Measurements from ENCODE around the gene TSPAN9. TPM values are rescaled to one million over a fixed set of nuclear protein-coding genes. Genes with fewer than 3 reads are reported as not detected.

TSPAN9 gene
- total RNA-seq, 2 experiments from 2014 or later: 0.15 TPM; not detected in 1

GRCh38 chr12:3217683-3218079 is 140.5 kb downstream of the TSPAN9 start:
- CTCF ChIA-PET: interaction anchor here (1.2 kb wide), 1 partner anchor 9 kb away, joined by 3 read pairs; no protein-coding TSS in a partner anchor
- H3K36me3 Mint-ChIP-seq (ENCODE audit: low read depth): no peaks in the 10 kb centered on the region
- no peaks in the 10 kb centered on the region for H3K27me3 Mint-ChIP-seq
- H3K27ac Mint-ChIP-seq: no peak overlapping the region
- no peaks in the 10 kb centered on the region for H3K9me3 Mint-ChIP-seq
- POLR2A ChIA-PET: no interaction called here
- no peaks in the 10 kb centered on the region for H3K4me1 Mint-ChIP-seq
- no peak overlapping the region for H3K4me3 Mint-ChIP-seq
- DNase-seq: no peak

DNA sequence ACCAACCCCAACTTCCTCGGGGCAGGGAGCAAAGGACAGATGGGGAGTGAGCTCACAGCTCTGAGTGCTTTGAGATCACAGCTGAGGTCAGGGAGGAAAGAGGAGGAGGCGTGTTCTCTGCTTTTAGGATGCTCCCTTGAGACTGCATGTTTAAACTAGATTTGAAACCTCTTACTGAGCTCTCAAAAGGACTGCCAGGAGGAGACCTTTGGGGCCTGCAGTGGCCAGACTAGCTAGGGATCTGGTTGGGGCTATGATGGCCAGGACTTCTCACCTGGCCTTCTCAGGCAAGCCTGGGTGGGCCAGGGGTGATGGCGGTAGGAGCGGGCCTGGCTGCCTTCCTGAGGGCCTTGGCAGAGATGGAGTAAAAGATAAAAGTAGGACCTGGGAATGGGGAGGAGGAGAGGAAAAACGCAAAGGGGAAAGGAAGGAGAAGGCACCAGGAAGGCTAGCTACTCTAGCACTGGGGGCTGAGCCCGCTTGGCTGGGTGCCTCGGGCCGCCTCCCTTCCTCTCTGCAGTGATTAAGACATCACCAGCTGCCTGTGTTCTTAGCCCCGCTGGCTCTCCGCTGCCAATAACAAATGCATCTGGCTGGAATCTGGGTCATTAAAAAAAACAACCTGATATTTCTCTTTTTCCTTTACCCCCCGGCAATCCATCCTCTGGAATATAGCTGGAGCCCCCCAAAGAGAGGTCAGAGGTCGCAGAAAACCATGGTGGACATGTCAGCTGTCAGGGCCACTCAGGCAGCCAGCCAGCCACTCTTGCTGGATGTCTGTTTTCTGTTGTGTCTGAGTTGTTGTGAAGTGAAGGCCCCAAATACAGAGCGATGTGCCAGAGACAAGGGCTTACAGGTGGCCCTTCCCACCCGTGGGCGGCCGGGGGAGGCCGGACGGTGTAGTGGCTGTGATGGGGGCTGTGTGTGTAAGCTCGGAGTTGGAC is 141.3 kb downstream of the TSPAN9 start:
- H3K36me3 Mint-ChIP-seq (ENCODE audit: low read depth): no peaks in the 10 kb centered on the region
- H3K27ac Mint-ChIP-seq: no peak overlapping the region
- no peaks in the 10 kb centered on the region for H3K27me3 Mint-ChIP-seq
- no peaks in the 10 kb centered on the region for H3K9me3 Mint-ChIP-seq
- H3K4me3 Mint-ChIP-seq: no peak overlapping the region
- ChIA-PET CTCF (no interaction called here), POLR2A (no interaction called here)
- H3K4me1 Mint-ChIP-seq: no peaks in the 10 kb centered on the region
- DNase-seq: no peak

DNA sequence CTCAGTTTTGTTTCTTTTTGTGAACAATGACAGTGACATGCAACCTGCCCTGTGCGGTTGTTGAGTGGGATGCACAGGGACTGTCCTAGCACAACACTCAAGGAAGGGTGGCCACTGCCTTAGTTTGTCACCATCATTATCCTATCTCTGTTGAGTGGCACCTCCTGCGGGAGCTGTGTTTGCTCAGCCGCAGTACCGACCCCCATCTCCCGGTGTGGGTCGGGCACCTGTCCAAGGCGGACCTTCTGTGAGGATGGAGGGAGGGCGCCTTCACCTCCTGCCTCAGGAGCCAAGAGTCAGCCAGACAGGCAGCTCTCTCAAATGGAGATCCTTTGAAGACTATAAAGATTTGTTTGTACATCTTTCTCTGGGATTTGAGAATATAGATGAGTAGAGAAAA is 142.1 kb downstream of the TSPAN9 start:
- CTCF ChIA-PET: no interaction called here
- H3K9me3 Mint-ChIP-seq: no peaks in the 10 kb centered on the region
- H3K4me3 Mint-ChIP-seq: no peak overlapping the region
- H3K27me3 Mint-ChIP-seq: no peaks in the 10 kb centered on the region
- H3K27ac Mint-ChIP-seq: no peak overlapping the region
- no peak for DNase-seq
- POLR2A ChIA-PET: no interaction called here
- H3K4me1 Mint-ChIP-seq: no peaks in the 10 kb centered on the region
- no peaks in the 10 kb centered on the region for H3K36me3 Mint-ChIP-seq (ENCODE audit: low read depth)

DNA sequence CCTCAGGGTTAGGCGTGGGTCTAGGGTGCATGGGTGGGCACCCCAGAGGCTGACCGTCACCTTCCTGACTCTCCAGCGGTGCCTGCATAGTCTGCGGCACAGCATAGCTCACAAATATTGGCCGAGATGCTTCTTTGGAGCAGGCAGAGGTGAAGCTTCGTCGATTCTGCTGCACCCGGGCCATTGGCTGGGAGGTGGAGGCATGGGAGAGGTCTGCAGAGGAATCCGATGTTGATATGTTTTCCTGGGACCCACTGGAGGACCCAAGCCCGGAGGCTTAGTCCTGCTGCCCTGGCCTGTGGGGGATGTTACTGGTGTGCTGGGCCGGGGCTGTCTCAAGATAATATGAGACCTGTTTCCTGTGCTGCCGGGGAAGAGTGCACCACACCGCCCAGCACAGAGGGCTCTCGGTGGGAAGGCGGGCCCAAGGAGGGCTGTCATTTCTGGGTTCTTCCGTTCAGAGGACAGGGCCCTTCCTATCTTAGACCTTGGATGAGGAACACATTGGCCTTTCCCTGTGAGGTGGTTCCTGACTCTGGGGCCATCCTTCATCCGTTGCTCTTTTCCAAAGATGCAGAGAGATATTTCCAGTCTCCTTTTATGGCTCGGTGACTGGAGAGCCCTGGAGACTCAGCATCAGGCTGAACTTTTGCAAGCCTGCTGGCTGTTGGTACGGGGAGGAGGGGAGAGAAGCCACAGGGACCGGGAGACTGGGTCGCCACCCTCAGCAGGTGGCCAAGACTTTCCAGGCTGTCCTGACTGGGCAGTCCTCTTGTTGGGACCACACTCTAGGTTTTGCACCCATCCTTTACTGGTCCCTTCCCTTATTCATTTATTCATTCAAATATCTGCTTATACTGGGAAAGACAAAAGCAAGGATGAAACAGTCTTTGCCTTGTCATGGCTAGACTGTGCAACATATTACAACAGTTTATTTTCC is 143.5 kb downstream of the TSPAN9 start:
- no peak for DNase-seq

DNA sequence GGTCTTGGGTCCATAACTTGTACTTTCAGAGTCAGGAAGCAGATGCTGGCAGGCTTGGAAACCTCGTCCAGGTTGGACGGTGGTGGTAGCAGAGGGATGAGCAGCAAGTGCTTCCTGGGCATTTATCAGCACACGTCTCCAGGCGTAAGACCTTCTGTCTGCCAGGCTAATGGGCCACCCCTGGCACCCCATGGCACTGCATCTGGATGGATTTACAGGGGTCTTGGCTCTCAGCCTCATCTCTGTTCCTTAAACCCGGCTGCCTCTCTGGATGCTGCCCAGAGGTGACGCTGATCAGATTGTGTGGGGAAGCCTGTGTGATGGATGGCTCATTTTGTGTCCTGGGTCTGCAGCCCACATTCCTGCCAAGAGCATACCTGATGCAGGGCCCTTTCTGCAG is 145.1 kb downstream of the TSPAN9 start:
- Mint-ChIP-seq H3K36me3 (ENCODE audit: low read depth) (no peaks in the 10 kb centered on the region), H3K27me3 (no peaks in the 10 kb centered on the region), H3K4me3 (no peak overlapping the region), H3K27ac (no peak overlapping the region), H3K4me1 (no peaks in the 10 kb centered on the region), H3K9me3 (no peaks in the 10 kb centered on the region)
- POLR2A ChIA-PET: no interaction called here
- CTCF ChIA-PET: no interaction called here
- DNase-seq: no peak

More for the DNA sequence above, 143.5 kb downstream of the TSPAN9 start:
- no peaks in the 10 kb centered on the region for H3K36me3 Mint-ChIP-seq (ENCODE audit: low read depth)
- no peaks in the 10 kb centered on the region for H3K4me1 Mint-ChIP-seq
- POLR2A ChIA-PET: no interaction called here
- CTCF ChIA-PET: interaction anchor here (0.7 to 1.0 kb wide), 2 partner anchors 18 to 41 kb away, joined by 3 read pairs; no protein-coding TSS in a partner anchor
- H3K27me3 Mint-ChIP-seq: no peaks in the 10 kb centered on the region
- H3K27ac Mint-ChIP-seq: no peak overlapping the region
- H3K9me3 Mint-ChIP-seq: no peaks in the 10 kb centered on the region
- H3K4me3 Mint-ChIP-seq: no peak overlapping the region

DNA sequence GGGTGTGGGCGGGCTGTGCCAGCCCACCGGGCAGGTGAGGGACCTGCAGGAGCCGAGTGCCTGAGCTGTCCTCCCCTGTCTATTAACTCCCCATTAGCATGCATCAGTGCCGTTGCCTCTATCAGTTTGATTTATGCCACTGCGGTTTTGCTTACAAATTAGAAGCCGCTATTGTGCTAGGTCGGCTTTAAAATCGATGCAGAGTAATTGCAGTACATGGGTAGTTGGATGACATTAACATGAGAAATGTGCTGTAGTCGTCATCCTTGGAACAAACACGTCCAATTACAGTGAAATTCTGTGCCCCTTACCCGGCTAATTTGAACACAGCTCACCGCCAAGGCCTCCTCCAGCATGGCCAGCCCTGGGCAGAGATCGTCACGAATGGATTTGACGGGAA is 145.8 kb downstream of the TSPAN9 start:
- Mint-ChIP-seq H3K27ac (no peak overlapping the region), H3K27me3 (no peaks in the 10 kb centered on the region), H3K9me3 (no peaks in the 10 kb centered on the region), H3K4me1 (no peaks in the 10 kb centered on the region), H3K4me3 (no peak overlapping the region), H3K36me3 (ENCODE audit: low read depth) (no peaks in the 10 kb centered on the region)
- ChIA-PET POLR2A (no interaction called here), CTCF (no interaction called here)
- DNase-seq: no peak

GRCh38 chr12:3223601-3224529 is 146.7 kb downstream of the TSPAN9 start:
- H3K27ac Mint-ChIP-seq: no peak overlapping the region
- no peak for DNase-seq
- ChIA-PET POLR2A (no interaction called here), CTCF (interaction anchor here (0.7 kb wide), 1 partner anchor 47 kb away, joined by 3 read pairs; no protein-coding TSS in a partner anchor)
- no peak overlapping the region for H3K4me3 Mint-ChIP-seq
- no peaks in the 10 kb centered on the region for H3K9me3 Mint-ChIP-seq
- H3K27me3 Mint-ChIP-seq: no peaks in the 10 kb centered on the region
- H3K36me3 Mint-ChIP-seq (ENCODE audit: low read depth): no peaks in the 10 kb centered on the region
- no peaks in the 10 kb centered on the region for H3K4me1 Mint-ChIP-seq

- Mint-ChIP-seq H3K4me3 (no peak overlapping the region), H3K27ac (no peak overlapping the region), H3K9me3 (no peaks in the 10 kb centered on the region), H3K27me3 (no peaks in the 10 kb centered on the region), H3K36me3 (ENCODE audit: low read depth) (no peaks in the 10 kb centered on the region), H3K4me1 (no peaks in the 10 kb centered on the region)
- ChIA-PET CTCF (interaction anchor here (0.7 to 1.6 kb wide), 2 partner anchors 12 to 46 kb away, joined by 3 to 5 read pairs; no protein-coding TSS in a partner anchor), POLR2A (no interaction called here)
- no peak for DNase-seq
Measured at GRCh38 chr12:3224530-3224903, 147.3 kb downstream of the TSPAN9 start.

GRCh38 chr12:3225154-3225795 is 148.1 kb downstream of the TSPAN9 start:
- H3K27ac Mint-ChIP-seq: no peak overlapping the region
- DNase-seq: no peak
- H3K36me3 Mint-ChIP-seq (ENCODE audit: low read depth): no peaks in the 10 kb centered on the region
- H3K4me1 Mint-ChIP-seq: no peaks in the 10 kb centered on the region
- no peak overlapping the region for H3K4me3 Mint-ChIP-seq
- CTCF ChIA-PET: interaction anchor here (1.6 kb wide), 1 partner anchor 11 kb away, joined by 5 read pairs; no protein-coding TSS in a partner anchor
- no peaks in the 10 kb centered on the region for H3K9me3 Mint-ChIP-seq
- H3K27me3 Mint-ChIP-seq: no peaks in the 10 kb centered on the region
- POLR2A ChIA-PET: no interaction called here

- ChIA-PET POLR2A (no interaction called here), CTCF (interaction anchor here (1.6 kb wide), 1 partner anchor 11 kb away, joined by 5 read pairs; no protein-coding TSS in a partner anchor)
- H3K27ac Mint-ChIP-seq: no peak overlapping the region
- H3K4me1 Mint-ChIP-seq: no peaks in the 10 kb centered on the region
- no peaks in the 10 kb centered on the region for H3K9me3 Mint-ChIP-seq
- no peak for DNase-seq
- no peaks in the 10 kb centered on the region for H3K27me3 Mint-ChIP-seq
- H3K4me3 Mint-ChIP-seq: no peak overlapping the region
- no peaks in the 10 kb centered on the region for H3K36me3 Mint-ChIP-seq (ENCODE audit: low read depth)
Measured at GRCh38 chr12:3225796-3226180, 148.6 kb downstream of the TSPAN9 start.

DNA sequence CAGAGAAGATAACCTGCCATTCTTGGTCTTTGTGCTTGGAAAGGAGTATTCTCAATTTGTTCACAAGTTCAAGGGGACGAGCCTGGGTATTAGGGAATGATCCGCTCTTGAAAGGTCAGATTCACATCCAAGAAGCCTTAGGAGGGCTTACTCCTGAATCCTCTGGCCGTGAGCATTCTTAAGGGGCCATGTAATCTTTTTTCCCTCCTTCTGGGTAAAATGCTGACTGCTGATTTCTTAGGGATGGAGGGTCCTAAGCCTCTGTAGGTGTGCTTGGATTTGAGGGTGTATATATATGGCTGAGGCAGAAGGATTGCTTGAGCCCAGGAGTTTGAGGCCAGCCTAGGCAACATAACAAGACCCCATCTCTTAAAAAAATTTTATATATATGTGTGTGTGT is 149.1 kb downstream of the TSPAN9 start:
- Mint-ChIP-seq H3K27me3 (no peaks in the 10 kb centered on the region), H3K36me3 (ENCODE audit: low read depth) (no peaks in the 10 kb centered on the region), H3K4me1 (no peaks in the 10 kb centered on the region), H3K9me3 (no peaks in the 10 kb centered on the region), H3K4me3 (no peak overlapping the region), H3K27ac (no peak overlapping the region)
- CTCF ChIA-PET: no interaction called here
- POLR2A ChIA-PET: no interaction called here
- no peak for DNase-seq
